Testis (tissue), 2 donors: ENCODE data around the gene MAPK12.

ENCODE experiments used
- CTCF ChIP-seq, 3 experiments: fragments of 450-650 bp in 2 of 3; fragments of 200-600 bp in 1 of 3; sonication (generic) in 1 of 3; IDR thresholded peaks; one replicate each; pipeline ENCODE4 v1.5.1; 2016 to 2019; ENCODE audit warnings: antibody characterized with exemption in 3 of 3, mild to moderate bottlenecking in 2 of 3, moderate library complexity in 1 of 3
- POLR2A ChIP-seq: fragments of 450-650 bp; IDR thresholded peaks from one replicate; pipeline ENCODE4 v1.6.1; 2017; ENCODE audit warnings: antibody characterized with exemption, mild to moderate bottlenecking, moderate library complexity

- TF ChIP-seq CTCF (IDR thresholded peaks at IDR 0.05) (no peak), POLR2A (no peak)
Measured at GRCh38 chr22:50249341-50250248, 11.9 kb downstream of the MAPK12 start.
